Glutamatergic neuron (in vitro differentiated cells): ENCODE measurements around the gene USP3. TPM values are rescaled to one million over a fixed set of nuclear protein-coding genes. Genes with fewer than 3 reads are reported as not detected.

Source experiments
- DNase-seq: peaks from one replicate; pipeline ENCODE4 v3.0.0; 2022
- H3K27ac Mint-ChIP-seq: one replicate; pipeline ENCODE4 v1.8.0; 2020; ENCODE audit warnings: mild to moderate bottlenecking, mixed read lengths, inconsistent platforms; ENCODE audit not compliant: unreplicated experiment
- H3K27me3 Mint-ChIP-seq: one replicate; pipeline ENCODE4 v1.8.0; 2020; ENCODE audit warnings: mild to moderate bottlenecking, moderate library complexity, mixed read lengths, inconsistent platforms; ENCODE audit not compliant: unreplicated experiment
- H3K36me3 Mint-ChIP-seq: one replicate; pipeline ENCODE4 v1.8.0; 2020; ENCODE audit warnings: mild to moderate bottlenecking, mixed read lengths, inconsistent platforms; ENCODE audit not compliant: unreplicated experiment
- H3K4me1 Mint-ChIP-seq: one replicate; pipeline ENCODE4 v1.8.0; 2020; ENCODE audit warnings: mild to moderate bottlenecking, low read depth, mixed read lengths, inconsistent platforms; ENCODE audit not compliant: unreplicated experiment
- H3K4me3 Mint-ChIP-seq: one replicate; pipeline ENCODE4 v1.8.0; 2020; ENCODE audit warnings: mild to moderate bottlenecking, mixed read lengths, inconsistent platforms; ENCODE audit not compliant: unreplicated experiment
- H3K9me3 Mint-ChIP-seq: one replicate; pipeline ENCODE4 v1.8.0; 2020; ENCODE audit warnings: mild to moderate bottlenecking, moderate library complexity, mixed read lengths, inconsistent platforms; ENCODE audit not compliant: unreplicated experiment
- CTCF ChIP-seq: fragments of 200-600 bp; sonication (generic); IDR thresholded peaks from one replicate; pipeline ENCODE4 v1.5.0; 2021; ENCODE audit not compliant: partially characterized antibody, unreplicated experiment
- total RNA-seq: library from RNA; stranded (reverse); fragmentation: NEBNext Ultra II Directional; extraction: Animal tissue kit (Norgen Biotek cat#: 25700); gene quantifications from one replicate; pipeline ENCODE4 v1.2.1, GENCODE V29; 2021; ENCODE audit not compliant: unreplicated experiment

USP3 gene
- total RNA-seq, 1 donor from 2014 or later: 50.9 TPM

- Mint-ChIP-seq H3K9me3 (no peaks in the 10 kb centered on the region), H3K27me3 (no peaks in the 10 kb centered on the region), H3K4me3 (no peak overlapping the region), H3K36me3 (no peaks in the 10 kb centered on the region), H3K27ac (no peak overlapping the region), H3K4me1 (no peaks in the 10 kb centered on the region)
- no peak for DNase-seq
- TF ChIP-seq CTCF: no peak
Measured at GRCh38 chr15:63638839-63639238, 134.4 kb downstream of the USP3 start.

DNA sequence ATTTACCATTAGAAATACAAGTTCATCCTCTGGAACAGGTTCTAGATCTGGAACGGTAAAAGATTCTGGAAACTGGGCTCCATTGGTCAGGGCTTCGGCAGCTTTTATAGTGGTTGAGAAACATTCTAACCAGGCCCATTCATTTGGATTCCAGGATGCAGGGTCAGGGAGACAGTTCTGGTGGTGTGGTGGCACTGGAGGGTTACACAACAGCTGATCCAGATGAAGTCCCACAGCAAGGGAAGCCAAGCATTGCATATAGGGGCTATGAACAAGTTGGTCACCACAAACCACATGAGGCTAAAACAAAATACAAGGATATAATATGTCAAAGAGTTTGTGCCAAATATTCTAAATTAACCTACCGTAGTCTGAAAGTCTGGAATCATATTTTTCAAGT, 135.8 kb downstream of the USP3 start:
- no peaks in the 10 kb centered on the region for H3K4me1 Mint-ChIP-seq
- TF ChIP-seq CTCF: no peak
- no peak overlapping the region for H3K4me3 Mint-ChIP-seq
- H3K27ac Mint-ChIP-seq: no peak overlapping the region
- H3K27me3 Mint-ChIP-seq: no peaks in the 10 kb centered on the region
- H3K36me3 Mint-ChIP-seq: no peaks in the 10 kb centered on the region
- DNase-seq: no peak
- no peaks in the 10 kb centered on the region for H3K9me3 Mint-ChIP-seq

Other genes with a start within 250 kb of the USP3 start
- 27.8 TPM for gene APH1B, start 227.0 kb upstream of the USP3 start, total RNA-seq
- gene CA12, start 122.7 kb upstream of the USP3 start, total RNA-seq: not detected
- not detected for gene FBXL22, start 92.8 kb downstream of the USP3 start, total RNA-seq